Suppressor macrophage (primary cell): Measurements from ENCODE around the gene RPRD2.
"Not testable (repeated sequence)": the region's sequence is repeated elsewhere in the genome, so short reads cannot be mapped to it uniquely, and the experiment has no call there.

Experiments used
- DNase-seq, 4 experiments: peaks; one replicate each; pipeline ENCODE4 v3.0.0-alpha.2; 2020 to 2022
- total RNA-seq, 17 experiments: gene quantifications; one replicate each; lab custom pipeline; 2026; ENCODE audit warnings: mixed read lengths in 6 of 17, inconsistent platforms in 3 of 17; lab: John Stamatoyannopoulos, UW

Gene RPRD2
- total RNA-seq: 5.1 to 72.0 (median 18.7) reads per million in 17 experiments

DNA sequence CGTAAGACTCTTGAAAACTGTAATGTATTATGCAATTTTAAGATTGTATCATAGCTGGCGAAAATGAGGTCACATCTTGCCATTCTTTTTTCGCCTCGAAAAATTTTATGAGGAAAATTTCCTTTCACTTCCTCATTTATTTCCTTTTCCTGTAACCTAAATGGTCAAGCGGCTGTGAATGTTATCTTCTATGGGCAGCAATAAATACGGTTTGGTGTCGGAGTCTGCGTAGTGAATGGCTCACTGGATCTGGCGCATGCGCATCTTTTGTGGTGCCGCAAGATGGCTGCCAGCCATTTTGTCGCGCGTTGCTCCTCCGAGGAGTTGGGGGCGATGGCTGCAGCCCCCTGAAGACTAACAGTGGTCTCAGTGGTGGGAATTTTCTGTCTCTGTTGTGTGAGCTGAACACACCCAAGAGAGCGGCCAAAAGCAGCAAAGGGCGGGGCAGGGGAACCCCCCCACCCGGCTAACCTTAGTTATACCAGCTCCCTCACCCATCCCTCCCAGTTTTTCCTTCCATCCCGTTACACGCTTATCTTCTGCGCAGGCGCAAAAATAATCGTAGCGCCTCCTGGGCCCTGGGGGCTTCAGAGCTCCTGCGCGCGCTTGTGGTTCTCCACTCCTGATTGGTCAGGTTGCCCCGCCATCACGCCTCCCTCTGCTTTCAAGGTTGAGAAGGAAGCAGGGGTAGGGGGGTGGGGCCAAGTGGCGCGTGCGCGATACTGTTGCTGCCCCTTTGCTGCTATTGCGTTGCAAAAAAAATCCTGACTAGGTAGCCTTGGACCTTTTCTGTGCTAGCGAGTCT, at the start of gene RPRD2:
RPRD2 (plus strand) TSS at position 722 of the 805 bp plus-strand sequence. CDS start 568 bp downstream, outside the sequence.
- peak; percentile 99 to 100 (median 99) for DNase-seq

DNA sequence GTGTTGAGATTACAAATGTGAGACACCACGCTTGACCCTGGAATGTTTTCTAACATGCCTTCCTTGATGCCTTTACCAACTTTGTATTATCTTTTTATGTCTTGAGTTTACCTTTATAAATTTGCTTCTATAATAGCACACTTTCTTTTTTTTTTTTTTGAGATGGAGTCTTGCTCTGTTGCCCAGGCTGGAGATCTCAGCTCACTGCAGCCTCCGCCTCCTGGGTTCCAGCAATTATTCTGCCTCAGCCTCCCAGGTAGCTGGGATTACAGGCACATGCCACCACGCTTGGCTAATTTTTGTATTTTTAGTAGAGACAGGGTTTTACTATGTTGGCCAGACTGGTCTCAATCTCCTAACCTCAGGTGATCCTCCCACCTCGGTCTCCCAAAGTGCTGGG, 49.3 kb upstream of the RPRD2 start:
- not testable (repeated sequence) for DNase-seq

GRCh38 chr1:150320667-150320978, 43.3 kb upstream of the RPRD2 start:
- DNase-seq: peak in 3 of 4 experiments; percentile 10 to 37 (median 21)

DNA sequence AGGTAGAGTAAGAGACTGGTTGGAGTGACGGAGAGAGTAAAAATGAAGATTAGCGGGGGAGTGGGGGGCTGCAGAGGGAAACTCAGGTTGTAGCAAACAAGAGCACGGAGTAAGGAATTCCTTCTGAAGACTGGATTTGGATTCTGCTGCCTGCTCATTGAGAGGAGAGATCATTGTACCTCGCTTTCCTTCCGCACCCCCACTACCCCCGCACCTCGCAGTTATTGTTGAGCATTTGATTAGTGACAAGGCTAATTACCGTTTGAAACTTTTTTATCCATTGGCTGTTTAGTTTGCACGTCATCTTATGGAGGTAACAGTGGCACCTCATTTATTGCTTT, 42.2 kb upstream of the RPRD2 start:
- peak in 2 of 4 experiments; percentile 2 to 5 for DNase-seq

DNA sequence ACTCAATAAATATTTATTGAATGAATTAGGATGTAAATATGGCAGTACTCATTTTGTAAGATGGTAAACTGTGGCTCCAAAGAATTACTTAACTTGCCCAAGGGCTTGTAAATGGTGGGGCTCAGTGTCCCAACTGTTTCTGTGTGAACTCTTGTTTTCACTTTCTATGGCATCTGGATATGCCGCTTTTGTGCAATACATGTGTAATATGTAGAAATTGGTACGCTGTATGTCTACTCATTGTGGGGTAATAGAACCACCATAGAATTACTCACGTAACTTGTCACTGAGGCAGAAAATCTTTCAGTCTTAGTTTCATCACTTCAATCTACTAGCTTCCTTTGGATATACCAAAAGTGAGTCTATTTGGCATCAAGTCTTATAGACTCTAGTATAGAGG, 41.6 kb upstream of the RPRD2 start:
- peak; percentile 53 to 89 (median 64) for DNase-seq

- DNase-seq: no peak
Measured at GRCh38 chr1:150332651-150333290, 31.2 kb upstream of the RPRD2 start.

DNA sequence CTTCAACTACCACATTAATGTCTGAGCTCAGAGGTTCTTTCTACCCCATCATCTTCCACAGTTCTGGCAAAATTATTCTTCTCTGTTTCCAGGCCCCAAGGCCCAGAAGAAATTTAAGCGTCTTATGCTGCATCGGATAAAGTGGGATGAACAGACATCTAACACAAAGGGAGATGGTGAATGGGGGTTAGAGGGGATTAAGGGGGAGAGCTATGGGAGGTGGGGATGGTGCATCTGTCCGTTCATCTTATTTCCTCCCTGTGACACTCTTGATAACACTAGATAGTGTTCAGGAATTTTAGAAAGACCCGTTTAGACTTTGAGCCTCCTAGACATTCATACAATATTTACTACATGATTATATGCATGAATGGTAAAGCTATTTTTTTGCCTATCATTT, 17.6 kb upstream of the RPRD2 start:
- DNase-seq: no peak

DNA sequence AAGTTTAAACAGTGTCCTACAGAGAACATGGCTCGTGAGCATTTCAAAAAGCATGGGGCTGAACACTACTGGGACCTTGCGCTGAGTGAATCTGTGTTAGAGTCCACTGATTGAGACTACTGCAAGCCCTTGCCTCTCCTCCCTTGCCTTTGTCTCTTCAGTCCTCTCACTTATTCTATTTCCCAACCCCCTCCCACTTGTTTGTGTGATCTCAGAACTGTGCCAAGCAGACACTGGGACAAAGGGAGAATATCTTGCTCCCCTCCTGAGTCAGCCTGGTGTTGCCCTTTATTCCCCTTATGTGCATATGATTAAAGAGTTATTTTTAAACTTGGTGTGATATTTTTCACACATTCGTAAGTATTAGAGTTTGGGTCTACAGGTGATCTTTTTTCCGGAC, 11.1 kb upstream of the RPRD2 start:
- DNase-seq: peak; percentile 21 to 64 (median 46)

DNA sequence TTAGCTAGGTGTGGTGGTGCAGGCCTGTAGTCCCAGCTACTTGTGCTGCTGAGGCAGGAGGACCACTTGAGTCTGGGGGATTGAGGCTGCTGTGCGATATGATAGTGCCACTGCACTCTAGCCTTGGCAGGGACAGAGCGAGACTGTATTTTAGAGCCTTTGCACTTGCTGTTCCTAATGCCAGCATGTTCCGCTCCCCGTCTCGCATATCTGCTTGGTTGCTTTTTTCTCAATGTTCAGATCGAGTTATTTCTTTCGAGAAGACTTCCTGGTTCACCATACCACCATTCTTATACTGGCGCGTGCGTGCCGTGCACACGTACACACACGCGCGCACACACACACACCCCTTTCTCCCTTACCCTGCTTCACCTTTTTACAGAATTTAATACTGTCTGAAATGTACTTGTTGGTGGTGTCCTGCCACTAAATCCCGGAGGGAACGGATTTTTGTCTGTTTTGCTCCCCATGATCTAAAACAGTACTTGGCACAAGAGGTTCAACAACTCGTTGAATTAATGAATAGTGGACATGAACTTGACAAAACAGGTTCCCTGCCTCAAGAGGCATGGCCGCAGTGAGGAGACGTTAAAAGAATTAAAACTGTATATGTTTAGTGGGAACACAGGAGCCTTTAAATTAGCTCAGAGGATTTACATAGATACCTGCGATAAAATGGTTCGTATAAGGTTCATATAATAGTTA, 1.1 kb upstream of the RPRD2 start:
- no peak for DNase-seq

GRCh38 chr1:150364231-150365003, 470 bp downstream of the RPRD2 start:
- peak; percentile 84 to 94 (median 89) for DNase-seq

DNA sequence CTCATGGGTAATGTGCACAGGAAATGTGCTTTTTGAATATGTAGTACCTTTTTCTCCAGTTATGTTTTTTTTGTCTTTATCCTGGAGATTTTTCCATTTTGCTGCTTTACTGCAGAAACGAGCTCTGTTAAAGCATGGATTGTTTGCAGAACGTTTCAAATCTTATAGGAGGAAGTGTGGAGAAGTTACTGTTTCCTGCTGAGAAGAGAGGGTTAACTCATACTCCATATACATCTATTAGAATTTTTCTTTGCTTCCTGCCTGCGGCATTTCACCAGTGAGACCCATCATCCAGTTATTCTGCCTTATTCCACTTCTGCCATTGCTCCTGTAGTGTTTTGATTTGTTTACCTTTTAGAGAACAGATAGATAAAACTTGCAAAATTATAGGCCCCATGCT, 2.0 kb downstream of the RPRD2 start:
- peak in 2 of 4 experiments; percentile 31 to 34 for DNase-seq

DNA sequence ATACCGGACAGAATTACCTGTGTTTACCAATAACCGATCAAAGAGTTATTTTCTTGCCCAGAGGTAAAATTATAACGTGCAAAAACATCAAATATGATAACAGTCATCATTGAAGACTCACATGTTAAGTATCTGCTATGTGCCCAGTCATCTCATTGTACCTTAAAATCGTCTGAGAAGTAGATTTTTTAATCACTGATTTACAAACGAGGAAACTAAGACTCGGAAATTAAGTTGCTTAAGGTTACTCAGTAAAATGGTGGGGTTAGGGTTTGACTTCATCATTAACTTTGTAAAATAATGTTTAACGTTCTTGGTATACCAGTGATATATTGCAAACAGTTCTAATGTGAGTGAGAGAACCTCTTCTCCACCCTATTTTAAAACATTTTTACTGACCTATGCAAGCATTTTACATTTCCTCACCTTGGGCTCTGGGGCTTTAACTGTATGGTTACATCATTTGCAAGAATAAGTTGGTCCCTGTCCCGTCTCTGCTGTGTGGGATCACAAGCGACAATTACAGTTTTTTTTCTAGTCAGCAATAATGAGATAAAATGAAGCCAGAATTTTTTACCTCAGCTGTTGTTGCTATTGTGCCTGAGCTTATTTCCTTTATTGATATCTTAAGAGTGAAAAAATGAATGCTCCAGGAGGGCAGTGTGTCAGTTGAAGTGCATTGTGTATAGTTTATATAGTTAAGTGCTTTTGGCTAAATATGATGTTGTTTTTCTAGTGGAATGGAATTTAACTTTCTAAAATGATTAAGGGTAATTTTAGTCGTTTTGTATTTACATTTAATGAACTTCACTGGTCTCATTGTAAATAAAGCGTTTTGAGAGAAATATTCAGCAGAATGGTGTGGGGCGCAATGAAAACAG, 2.7 kb downstream of the RPRD2 start:
- peak in 3 of 4 experiments; percentile 23 to 25 (median 25) for DNase-seq

DNA sequence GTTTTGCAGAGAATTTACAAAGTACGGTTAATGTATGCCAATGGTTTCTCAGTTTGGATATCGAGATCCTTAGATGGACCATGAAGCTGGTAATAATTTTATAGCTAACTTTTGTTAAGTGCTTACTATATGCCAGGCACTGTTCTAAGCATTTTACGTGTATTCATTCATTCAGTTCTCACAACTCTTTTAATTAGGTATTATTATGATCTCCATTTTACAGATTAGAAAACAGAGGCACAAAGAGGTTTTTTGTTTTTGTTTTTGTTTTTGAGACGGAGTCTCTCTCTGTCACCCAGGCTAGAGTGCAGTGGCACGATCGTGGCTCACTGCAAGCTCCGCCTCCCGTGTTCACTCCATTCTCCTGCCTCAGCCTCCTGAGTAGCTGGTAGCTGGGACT, 7.2 kb downstream of the RPRD2 start:
- no peak for DNase-seq

GRCh38 chr1:150372580-150372979, 8.6 kb downstream of the RPRD2 start:
- DNase-seq: no peak

- no peak for DNase-seq
Measured at GRCh38 chr1:150376110-150376509, 12.2 kb downstream of the RPRD2 start.

- no peak for DNase-seq
Measured at GRCh38 chr1:150383631-150384324, 19.8 kb downstream of the RPRD2 start.

GRCh38 chr1:150385537-150386445, 21.8 kb downstream of the RPRD2 start:
- DNase-seq: no peak

GRCh38 chr1:150386592-150386991, 22.6 kb downstream of the RPRD2 start:
- no peak for DNase-seq

DNA sequence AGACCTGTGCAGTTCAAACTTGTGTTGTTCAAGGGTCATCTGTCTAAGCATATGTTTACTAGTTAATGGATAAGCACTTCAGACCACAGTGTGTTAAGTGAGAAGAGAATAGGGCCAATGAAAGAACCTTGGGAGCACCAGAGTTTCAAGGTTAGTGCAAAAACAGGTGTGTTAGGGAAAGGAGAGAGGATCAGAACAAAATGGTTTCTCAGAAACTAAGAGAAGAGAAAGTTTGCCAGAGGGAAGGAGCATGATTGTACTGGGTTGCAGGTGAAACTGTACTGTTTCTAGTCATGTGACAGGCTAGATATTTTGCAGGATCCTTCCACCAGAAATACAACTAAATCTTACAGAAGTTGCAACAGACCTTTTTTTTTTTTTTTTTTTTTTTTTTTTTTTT, 23.3 kb downstream of the RPRD2 start:
- DNase-seq: peak in 2 of 4 experiments; percentile 27 to 32

DNA sequence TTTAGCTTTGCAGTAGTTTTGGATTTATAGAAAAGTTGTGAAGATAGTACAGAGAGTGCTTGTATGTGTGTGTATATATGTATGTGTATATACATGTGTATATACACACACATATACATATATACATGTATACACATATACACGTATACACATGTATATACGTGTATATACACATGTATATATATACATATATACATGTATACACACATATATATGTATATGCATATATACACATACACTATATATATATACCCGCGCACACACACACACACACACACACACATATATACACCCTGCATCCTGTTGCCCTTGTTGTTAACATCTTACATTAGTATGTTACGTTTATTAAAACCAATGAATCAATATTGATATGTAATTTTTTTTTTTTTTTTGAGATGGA, 24.3 kb downstream of the RPRD2 start:
- DNase-seq: no peak
